NCI-H446 (cell line): ENCODE data around the gene IRF2.

Experiments
- DNase-seq, 2 experiments: peaks; one replicate each; lab custom pipeline; 2025; lab: John Stamatoyannopoulos, UW

Gene IRF2

GRCh38 chr4:184368290-184368689 lies 106.1 kb downstream of the IRF2 start:
- DNase-seq = no peak

GRCh38 chr4:184364100-184364921 lies 110.0 kb downstream of the IRF2 start:
- DNase-seq = no peak

GRCh38 chr4:184363258-184363657 lies 111.1 kb downstream of the IRF2 start:
- DNase-seq = no peak

- no peak for DNase-seq
These were observed 112.0 kb downstream of the IRF2 start for GRCh38 chr4:184362396-184362795.

GRCh38 chr4:184361443-184361842 lies 112.9 kb downstream of the IRF2 start:
- DNase-seq = no peak

- no peak for DNase-seq
These were observed 114.5 kb downstream of the IRF2 start for GRCh38 chr4:184359888-184360287.

- DNase-seq = no peak
These were observed 115.7 kb downstream of the IRF2 start for GRCh38 chr4:184358521-184359232.

GRCh38 chr4:184357772-184358171 lies 116.6 kb downstream of the IRF2 start:
- DNase-seq = no peak

GRCh38 chr4:184357165-184357564 lies 117.2 kb downstream of the IRF2 start:
- no peak for DNase-seq

GRCh38 chr4:184356366-184356765 lies 118.0 kb downstream of the IRF2 start:
- no peak for DNase-seq

GRCh38 chr4:184355857-184356256 lies 118.5 kb downstream of the IRF2 start:
- DNase-seq = no peak

- DNase-seq = no peak
These were observed 119.2 kb downstream of the IRF2 start for GRCh38 chr4:184355111-184355604.

GRCh38 chr4:184352891-184353290 lies 121.5 kb downstream of the IRF2 start:
- DNase-seq = no peak

GRCh38 chr4:184351560-184352451 lies 122.5 kb downstream of the IRF2 start:
- DNase-seq = no peak

- DNase-seq = no peak
These were observed 123.4 kb downstream of the IRF2 start for GRCh38 chr4:184350964-184351363.

- no peak for DNase-seq
These were observed 124.0 kb downstream of the IRF2 start for GRCh38 chr4:184350213-184350817.

GRCh38 chr4:184349283-184350039 lies 124.9 kb downstream of the IRF2 start:
- DNase-seq = no peak

- no peak for DNase-seq
These were observed 125.8 kb downstream of the IRF2 start for GRCh38 chr4:184348311-184349233.

GRCh38 chr4:184347251-184348239 lies 126.8 kb downstream of the IRF2 start:
- DNase-seq = no peak
